ENCODE results near the gene CCDC30. TPM values are rescaled to one million over a fixed set of nuclear protein-coding genes. Genes with fewer than 3 reads are reported as not detected.

Gene CCDC30
- total RNA-seq, 1 donor from 2014 or later, result 3.2 TPM

DNA sequence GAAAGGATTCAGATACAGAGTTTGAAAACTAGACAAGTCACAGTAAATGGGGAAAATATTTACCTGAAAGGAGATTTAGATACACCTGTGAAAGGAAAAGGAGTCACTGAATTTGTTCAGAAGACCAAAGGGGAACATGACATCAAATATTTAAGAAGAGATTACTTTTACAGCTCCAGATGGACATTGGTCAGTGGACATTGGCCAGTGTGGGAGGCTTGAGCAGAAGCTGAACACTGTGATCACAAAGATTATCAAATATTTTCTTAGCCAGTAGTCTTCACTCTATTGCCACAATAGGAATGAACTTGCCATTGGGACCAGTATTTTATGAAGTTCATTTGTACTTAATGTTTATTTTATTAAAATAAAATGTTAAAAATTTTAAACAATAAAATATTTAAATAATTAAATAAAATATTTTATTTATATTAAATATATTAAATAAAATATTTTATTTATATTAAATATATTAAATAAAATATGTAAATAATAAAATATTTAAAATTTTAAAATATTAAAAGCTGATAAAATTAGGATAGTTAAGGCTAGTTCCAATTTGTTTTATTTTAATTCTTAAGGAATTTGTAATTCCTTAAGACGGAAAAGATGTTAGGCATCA is 94.3 kb downstream of the CCDC30 start:
- DNase-seq (ENCODE audit: low spot score), result no peak
- Mint-ChIP-seq H3K36me3 (ENCODE audit: low read depth) (peaks cover 9% of the 10 kb centered on the region), H3K4me3 (ENCODE audit: unreplicated experiment) (no peak overlapping the region), H3K27me3 (ENCODE audit: low read depth) (peaks cover 16% of the 10 kb centered on the region), H3K4me1 (ENCODE audit: low read depth) (peaks cover 3% of the 10 kb centered on the region), H3K27ac (ENCODE audit: unreplicated experiment) (no peak overlapping the region), H3K9me3 (ENCODE audit: low read depth) (peaks cover 30% of the 10 kb centered on the region)
- TF ChIP-seq, protein P1, sequence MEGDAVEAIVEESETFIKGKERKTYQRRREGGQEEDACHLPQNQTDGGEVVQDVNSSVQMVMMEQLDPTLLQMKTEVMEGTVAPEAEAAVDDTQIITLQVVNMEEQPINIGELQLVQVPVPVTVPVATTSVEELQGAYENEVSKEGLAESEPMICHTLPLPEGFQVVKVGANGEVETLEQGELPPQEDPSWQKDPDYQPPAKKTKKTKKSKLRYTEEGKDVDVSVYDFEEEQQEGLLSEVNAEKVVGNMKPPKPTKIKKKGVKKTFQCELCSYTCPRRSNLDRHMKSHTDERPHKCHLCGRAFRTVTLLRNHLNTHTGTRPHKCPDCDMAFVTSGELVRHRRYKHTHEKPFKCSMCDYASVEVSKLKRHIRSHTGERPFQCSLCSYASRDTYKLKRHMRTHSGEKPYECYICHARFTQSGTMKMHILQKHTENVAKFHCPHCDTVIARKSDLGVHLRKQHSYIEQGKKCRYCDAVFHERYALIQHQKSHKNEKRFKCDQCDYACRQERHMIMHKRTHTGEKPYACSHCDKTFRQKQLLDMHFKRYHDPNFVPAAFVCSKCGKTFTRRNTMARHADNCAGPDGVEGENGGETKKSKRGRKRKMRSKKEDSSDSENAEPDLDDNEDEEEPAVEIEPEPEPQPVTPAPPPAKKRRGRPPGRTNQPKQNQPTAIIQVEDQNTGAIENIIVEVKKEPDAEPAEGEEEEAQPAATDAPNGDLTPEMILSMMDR (IDR thresholded peaks at IDR 0.05), result no peak

DNA sequence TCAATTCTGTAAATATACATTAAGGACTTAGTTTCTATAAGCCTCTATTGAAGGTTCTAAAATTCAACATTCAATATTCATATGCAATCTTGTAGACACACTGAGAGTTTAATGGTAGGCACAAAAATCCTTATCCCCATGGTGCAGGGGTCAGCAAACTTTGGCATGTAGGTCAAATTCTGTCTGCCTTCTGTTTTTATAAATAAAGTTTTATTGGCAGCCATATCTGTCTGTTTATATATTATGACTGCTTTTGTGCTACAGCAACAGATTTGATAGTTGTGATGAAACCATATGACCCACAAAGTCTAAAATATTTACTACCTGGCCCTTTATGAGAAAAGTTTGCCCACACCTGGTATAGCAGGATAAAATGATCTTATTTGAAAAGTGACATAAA is 104.0 kb downstream of the CCDC30 start:
- H3K36me3 Mint-ChIP-seq (ENCODE audit: low read depth), result peaks cover 1% of the 10 kb centered on the region
- TF ChIP-seq, protein P1 (IDR thresholded peaks at IDR 0.05), result no peak
- H3K27me3 Mint-ChIP-seq (ENCODE audit: low read depth), result no peaks in the 10 kb centered on the region
- no peak overlapping the region for H3K4me3 Mint-ChIP-seq (ENCODE audit: unreplicated experiment)
- peaks cover 3% of the 10 kb centered on the region for H3K9me3 Mint-ChIP-seq (ENCODE audit: low read depth)
- H3K27ac Mint-ChIP-seq (ENCODE audit: unreplicated experiment), result no peak overlapping the region
- DNase-seq (ENCODE audit: low spot score), result no peak
- peaks cover 3% of the 10 kb centered on the region for H3K4me1 Mint-ChIP-seq (ENCODE audit: low read depth)

DNA sequence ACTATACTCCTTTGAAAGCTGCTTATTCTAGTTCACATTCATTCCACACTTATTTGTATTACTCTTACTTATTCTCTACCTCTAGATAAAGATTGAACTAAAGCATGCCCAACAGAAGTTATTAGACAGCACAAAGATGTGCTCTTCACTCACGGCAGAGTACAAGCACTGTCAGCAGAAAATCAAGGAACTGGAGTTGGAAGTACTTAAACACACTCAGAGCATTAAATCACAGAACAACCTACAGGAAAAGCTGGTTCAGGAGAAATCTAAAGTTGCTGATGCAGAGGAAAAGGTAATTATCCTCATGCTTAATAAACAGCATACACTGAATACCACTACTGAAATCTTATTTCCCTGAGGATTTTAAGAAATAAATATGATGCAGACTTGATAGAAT is 113.8 kb downstream of the CCDC30 start:
- Mint-ChIP-seq H3K36me3 (ENCODE audit: low read depth) (no peaks in the 10 kb centered on the region), H3K27me3 (ENCODE audit: low read depth) (no peaks in the 10 kb centered on the region), H3K27ac (ENCODE audit: unreplicated experiment) (no peak overlapping the region), H3K9me3 (ENCODE audit: low read depth) (no peaks in the 10 kb centered on the region), H3K4me1 (ENCODE audit: low read depth) (no peaks in the 10 kb centered on the region), H3K4me3 (ENCODE audit: unreplicated experiment) (no peak overlapping the region)
- no peak for DNase-seq (ENCODE audit: low spot score)
- TF ChIP-seq, protein P1 (IDR thresholded peaks at IDR 0.05), result no peak

DNA sequence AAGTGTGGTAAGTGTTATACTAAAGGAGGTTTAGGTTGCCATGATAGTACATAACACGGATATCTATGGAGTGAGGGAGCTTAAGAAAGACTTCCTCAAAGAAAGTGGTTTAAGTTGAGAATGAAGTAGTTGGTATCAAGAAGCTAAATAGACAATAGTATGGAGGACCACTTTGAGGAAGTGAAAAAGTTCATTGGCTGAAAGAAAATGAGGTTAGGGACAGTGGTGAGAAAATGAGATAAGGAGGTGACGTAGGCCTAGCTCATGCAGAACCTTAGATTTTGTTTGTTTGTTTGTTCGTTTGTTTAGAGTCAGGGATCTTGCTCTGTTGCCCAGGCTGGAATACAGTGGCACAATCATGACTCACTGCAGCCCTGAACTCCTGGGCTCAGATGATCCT is 122.9 kb downstream of the CCDC30 start:
- H3K27ac Mint-ChIP-seq (ENCODE audit: unreplicated experiment), result no peak overlapping the region
- no peaks in the 10 kb centered on the region for H3K4me1 Mint-ChIP-seq (ENCODE audit: low read depth)
- DNase-seq (ENCODE audit: low spot score), result no peak
- peaks cover 11% of the 10 kb centered on the region for H3K36me3 Mint-ChIP-seq (ENCODE audit: low read depth)
- no peaks in the 10 kb centered on the region for H3K27me3 Mint-ChIP-seq (ENCODE audit: low read depth)
- TF ChIP-seq, protein P1 (IDR thresholded peaks at IDR 0.05), result no peak
- peaks cover 14% of the 10 kb centered on the region for H3K9me3 Mint-ChIP-seq (ENCODE audit: low read depth)
- no peak overlapping the region for H3K4me3 Mint-ChIP-seq (ENCODE audit: unreplicated experiment)

DNA sequence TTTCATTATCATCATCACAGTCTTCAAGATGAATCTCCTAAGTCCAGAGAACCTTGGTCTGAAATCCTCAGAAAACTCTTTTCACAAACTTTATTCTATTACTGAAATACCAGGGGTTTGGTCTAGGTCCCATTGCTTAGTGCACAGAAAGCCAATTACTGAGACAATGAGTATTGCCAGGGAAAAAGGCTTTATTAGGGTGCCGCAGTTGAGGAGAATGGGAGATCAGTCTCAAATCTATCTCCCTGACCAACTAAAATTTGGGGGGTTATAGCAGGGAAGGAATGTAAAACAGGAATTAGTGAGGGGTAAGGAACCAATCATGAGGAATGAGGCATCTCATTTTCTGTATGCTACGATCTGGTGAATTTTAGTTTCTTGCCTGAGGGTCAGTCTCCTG is 124.7 kb downstream of the CCDC30 start:
- TF ChIP-seq, protein P1 (IDR thresholded peaks at IDR 0.05), result no peak
- no peak overlapping the region for H3K27ac Mint-ChIP-seq (ENCODE audit: unreplicated experiment)
- H3K36me3 Mint-ChIP-seq (ENCODE audit: low read depth), result peaks cover 11% of the 10 kb centered on the region
- no peak for DNase-seq (ENCODE audit: low spot score)
- peaks cover 14% of the 10 kb centered on the region for H3K9me3 Mint-ChIP-seq (ENCODE audit: low read depth)
- no peaks in the 10 kb centered on the region for H3K4me1 Mint-ChIP-seq (ENCODE audit: low read depth)
- H3K4me3 Mint-ChIP-seq (ENCODE audit: unreplicated experiment), result no peak overlapping the region
- no peaks in the 10 kb centered on the region for H3K27me3 Mint-ChIP-seq (ENCODE audit: low read depth)

Measured in chondrocyte (in vitro differentiated cells).